NCI-H128 (cell line): ENCODE measurements around the gene CKAP2.
A peak's percentile ranks its signal among the peaks of the same experiment; 100 is the strongest.
"Not testable (repeated sequence)": the region's sequence is repeated elsewhere in the genome, so short reads cannot be mapped to it uniquely, and the experiment has no call there.

ENCODE experiments used
- DNase-seq: peaks from one replicate; lab custom pipeline; 2025; ENCODE audit not compliant: unreplicated experiment; lab: John Stamatoyannopoulos, UW

CKAP2 gene

GRCh38 chr13:52454820-52455676, at the start of gene CKAP2:
Gene CKAP2 (plus strand): TSS chr13:52455478. CDS start chr13:52455557, 79 bp downstream.
- peak; percentile 91 for DNase-seq

- DNase-seq = no peak
Observed at GRCh38 chr13:52405767-52406494, 49.3 kb upstream of the CKAP2 start, which contains the start of gene THSD1. Gene THSD1 (minus strand): TSS chr13:52406172. CDS start chr13:52402600, 3,572 bp downstream.

GRCh38 chr13:52406629-52407028, 48.6 kb upstream of the CKAP2 start:
- no peak for DNase-seq

GRCh38 chr13:52407436-52407835, 47.8 kb upstream of the CKAP2 start:
- not testable (repeated sequence) for DNase-seq

GRCh38 chr13:52408071-52408658, 47.1 kb upstream of the CKAP2 start:
- DNase-seq = not testable (repeated sequence)

- no peak for DNase-seq
Observed at GRCh38 chr13:52411629-52412028, 43.6 kb upstream of the CKAP2 start.

GRCh38 chr13:52412128-52412527, 43.1 kb upstream of the CKAP2 start:
- no peak for DNase-seq

GRCh38 chr13:52414051-52414450, 41.2 kb upstream of the CKAP2 start:
- DNase-seq = no peak

GRCh38 chr13:52414963-52415362, 40.3 kb upstream of the CKAP2 start:
- no peak for DNase-seq

- no peak for DNase-seq
Observed at GRCh38 chr13:52419080-52419479, 36.2 kb upstream of the CKAP2 start.

- DNase-seq = no peak
Observed at GRCh38 chr13:52421216-52421615, 34.1 kb upstream of the CKAP2 start.

- no peak for DNase-seq
Observed at GRCh38 chr13:52428295-52428694, 27.0 kb upstream of the CKAP2 start.

- no peak for DNase-seq
Observed at GRCh38 chr13:52432456-52432855, 22.8 kb upstream of the CKAP2 start.

- DNase-seq = no peak
Observed at GRCh38 chr13:52446265-52446664, 9.0 kb upstream of the CKAP2 start.

- no peak for DNase-seq
Observed at GRCh38 chr13:52447354-52447753, 7.9 kb upstream of the CKAP2 start.

GRCh38 chr13:52447815-52448552, 7.3 kb upstream of the CKAP2 start:
- DNase-seq = no peak

GRCh38 chr13:52449331-52450011, 5.8 kb upstream of the CKAP2 start:
- DNase-seq = no peak

- DNase-seq = peak; percentile 93
Observed at GRCh38 chr13:52450012-52450792, 5.1 kb upstream of the CKAP2 start, which contains the start of gene VPS36. Gene VPS36 (minus strand): TSS chr13:52450634. CDS start chr13:52450594, 40 bp downstream.

GRCh38 chr13:52450793-52451116, 4.5 kb upstream of the CKAP2 start:
- no peak for DNase-seq
